Spleen (tissue), 11 donors: ENCODE results near the gene SENP1. TPM values are rescaled to one million over a fixed set of nuclear protein-coding genes. Genes with fewer than 3 reads are reported as not detected.
A peak's percentile ranks its signal among the peaks of the same experiment; 100 is the strongest.

Source experiments
- DNase-seq: peaks from one replicate; pipeline ENCODE4 v3.0.0-alpha.2; 2020
- H3K27ac ChIP-seq, 8 donors: fragments of 200-600 bp; sonication (generic) in 7 of 8; 1 replicate in 4 of 8; 2 replicates in 4 of 8; pipeline versions ENCODE4 v1.5.0 to v1.8.0; 2016 to 2021; ENCODE audit warnings: inconsistent platforms in 4 of 8, mild to moderate bottlenecking in 4 of 8, moderate library complexity in 1 of 8
- H3K27me3 ChIP-seq, 7 donors: fragments of 200-600 bp; sonication (generic) in 6 of 7; replicated peaks in 1 of 7; 1 replicate in 4 of 7; 2 replicates in 3 of 7; pipeline versions ENCODE4 v1.5.0 to v1.8.0; 2016 to 2021; ENCODE audit warnings: inconsistent platforms in 3 of 7, mild to moderate bottlenecking in 1 of 7
- H3K36me3 ChIP-seq, 6 donors: fragments of 200-600 bp; sonication (generic) in 5 of 6; 1 replicate in 4 of 6; 2 replicates in 2 of 6; pipeline versions ENCODE4 v1.5.0 to v1.8.0; 2016 to 2021; ENCODE audit warnings: inconsistent platforms in 2 of 6
- H3K4me1 ChIP-seq, 6 donors: fragments of 200-600 bp; sonication (generic) in 5 of 6; 1 replicate in 3 of 6; 2 replicates in 3 of 6; pipeline versions ENCODE4 v1.5.0 to v1.8.0; 2016 to 2021; ENCODE audit warnings: inconsistent platforms in 3 of 6
- H3K4me3 ChIP-seq, 8 donors: fragments of 200-600 bp; sonication (generic) in 7 of 8; 1 replicate in 4 of 8; 2 replicates in 4 of 8; pipeline versions ENCODE4 v1.5.0 to v1.8.0; 2016 to 2021; ENCODE audit warnings: inconsistent platforms in 4 of 8, mild to moderate bottlenecking in 4 of 8, moderate library complexity in 2 of 8
- H3K9me3 ChIP-seq, 8 donors: fragments of 200-600 bp; sonication (generic) in 7 of 8; 1 replicate in 4 of 8; 2 replicates in 4 of 8; pipeline versions ENCODE4 v1.5.0 to v1.8.0; 2016 to 2021; ENCODE audit warnings: inconsistent platforms in 4 of 8
- POLR2A ChIP-seq, 3 donors: fragments of 450-650 bp; IDR thresholded peaks; one replicate each; pipeline ENCODE4 v1.5.1; 2017; ENCODE audit warnings: antibody characterized with exemption in 3 of 3, mild to moderate bottlenecking in 1 of 3
- POLR2AphosphoS5 ChIP-seq, 3 donors: sonication (generic); formaldehyde crosslinking; IDR thresholded peaks; one replicate each; pipeline ENCODE4 v1.5.1; 2017; ENCODE audit warnings: antibody characterized with exemption in 3 of 3
- WGBS, 5 donors: extraction: QIAGEN DNeasy Blood & Tissue Kit in 3 of 5; methylation state at CpG; one replicate each; pipeline versions ENCODE4 v1.1.5 to v1.1.7; 2013 to 2018; 5-methylcytosine and 5-hydroxymethylcytosine counted together
- intact Hi-C: fragments of 100-400 bp; cut with DNase I; formaldehyde crosslinking; loops from one replicate; pipeline ENCODE4 v1.15.0; 2023; ENCODE audit warnings: low total_unique reads
- microRNA-seq, 3 donors: library from miRNA; unstranded; fragments of <30 nt; microRNA quantifications; one replicate each; pipeline versions ENCODE4 to v1.1.0, GENCODE V29; 2019 to 2020
- polyA plus RNA-seq, 3 donors: library from polyadenylated mRNA; stranded (reverse); fragments of 200-250 nt; gene quantifications; one replicate each; pipeline ENCODE4 v1.2.1, GENCODE V29; 2013
- small RNA-seq, 4 donors: library from RNA; depleted of rRNA; stranded (forward); fragments of <200 nt; gene quantifications; one replicate each; pipeline ENCODE3, GENCODE V24; 2016
- total RNA-seq, 7 donors: library from RNA; depleted of rRNA in 3 of 7; stranded (reverse); fragments of >200 nt in 3 of 7; fragmentation: NEBNext Ultra II Directional in 4 of 7; extraction: Animal tissue kit (Norgen Biotek cat#: 25700) in 4 of 7; gene quantifications; one replicate each; pipeline versions ENCODE4 v1.1.0 to v1.2.1, GENCODE V29; 2016 to 2021
- TF ChIP-seq, protein P1 (sequence below), 11 experiments: fragments of 200-600 bp in 7 of 11; fragments of 450-650 bp in 4 of 11; sonication (generic) in 4 of 11; IDR thresholded peaks in 8 of 11; conservative IDR thresholded peaks in 3 of 11; 1 replicate in 7 of 11; 2 replicates in 4 of 11; pipeline versions ENCODE4 v1.4.0 to v1.8.0; 2016 to 2021; ENCODE audit warnings: antibody characterized with exemption in 11 of 11, inconsistent platforms in 4 of 11, mild to moderate bottlenecking in 1 of 11
- donor health status: healthy with polysubstance abuse.
- donor health status: DM: no; HTN: no; CAD: no; lungs with moderate emphysema.
- donor health status: DM: no; HTN: no; CAD: no.
- donor health status: Bipolar disorder and iron deficiency.
- donor health status: healthy.
- donor health status: DM: no; HTN: no; CAD: no.
- donor health status: DM: yes; HTN: yes; CAD: no.

Gene SENP1
- total and polyA plus RNA-seq, 10 donors = 3.7 to 37.4 (median 25.6) TPM

DNA sequence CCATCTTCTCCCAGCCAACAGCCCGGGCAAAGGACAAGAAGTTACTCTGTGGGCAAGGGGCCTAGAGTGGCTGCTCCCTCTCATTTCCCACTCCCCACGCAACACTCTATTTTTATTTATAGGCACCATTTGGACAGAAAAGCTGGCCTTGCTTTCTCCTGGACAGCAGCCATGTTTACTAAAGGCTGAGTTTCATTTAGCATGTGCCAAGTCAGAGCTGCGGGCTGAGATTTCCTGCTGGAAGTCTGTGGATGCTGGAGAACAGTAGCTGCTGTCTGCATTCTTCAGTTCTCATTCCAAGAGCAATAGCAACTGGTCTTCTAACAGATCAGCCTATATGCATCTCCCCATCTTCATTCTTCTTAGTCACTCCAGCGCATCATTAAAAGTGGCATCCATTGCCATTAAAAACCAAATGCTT is 109.9 kb downstream of the SENP1 start:
- Histone ChIP-seq H3K4me1 (peaks cover 0 to 14% (median 7%) of the 10 kb centered on the region in 6 donors), H3K36me3 (no peaks in the 10 kb centered on the region), H3K4me3 (no peak overlapping the region), H3K9me3 (no peaks in the 10 kb centered on the region), H3K27me3 (peaks cover 0 to 71% (median 11%) of the 10 kb centered on the region in 7 donors), H3K27ac (no peak overlapping the region)
- intact Hi-C loops = no loop called here
- WGBS, 5 donors = 66 to 77% (median 67%) methylated on average over 4 of the region's 4 CpGs
- peak; percentile 28 for DNase-seq
- TF ChIP-seq POLR2AphosphoS5 (IDR thresholded peaks at IDR 0.05) (no peak), POLR2A (IDR thresholded peaks at IDR 0.05) (no peak)
- TF ChIP-seq, protein P1, sequence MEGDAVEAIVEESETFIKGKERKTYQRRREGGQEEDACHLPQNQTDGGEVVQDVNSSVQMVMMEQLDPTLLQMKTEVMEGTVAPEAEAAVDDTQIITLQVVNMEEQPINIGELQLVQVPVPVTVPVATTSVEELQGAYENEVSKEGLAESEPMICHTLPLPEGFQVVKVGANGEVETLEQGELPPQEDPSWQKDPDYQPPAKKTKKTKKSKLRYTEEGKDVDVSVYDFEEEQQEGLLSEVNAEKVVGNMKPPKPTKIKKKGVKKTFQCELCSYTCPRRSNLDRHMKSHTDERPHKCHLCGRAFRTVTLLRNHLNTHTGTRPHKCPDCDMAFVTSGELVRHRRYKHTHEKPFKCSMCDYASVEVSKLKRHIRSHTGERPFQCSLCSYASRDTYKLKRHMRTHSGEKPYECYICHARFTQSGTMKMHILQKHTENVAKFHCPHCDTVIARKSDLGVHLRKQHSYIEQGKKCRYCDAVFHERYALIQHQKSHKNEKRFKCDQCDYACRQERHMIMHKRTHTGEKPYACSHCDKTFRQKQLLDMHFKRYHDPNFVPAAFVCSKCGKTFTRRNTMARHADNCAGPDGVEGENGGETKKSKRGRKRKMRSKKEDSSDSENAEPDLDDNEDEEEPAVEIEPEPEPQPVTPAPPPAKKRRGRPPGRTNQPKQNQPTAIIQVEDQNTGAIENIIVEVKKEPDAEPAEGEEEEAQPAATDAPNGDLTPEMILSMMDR (IDR thresholded peaks at IDR 0.05 in 8 of 11, conservative IDR thresholded peaks at IDR 0.05 in 3 of 11) = no peak

DNA sequence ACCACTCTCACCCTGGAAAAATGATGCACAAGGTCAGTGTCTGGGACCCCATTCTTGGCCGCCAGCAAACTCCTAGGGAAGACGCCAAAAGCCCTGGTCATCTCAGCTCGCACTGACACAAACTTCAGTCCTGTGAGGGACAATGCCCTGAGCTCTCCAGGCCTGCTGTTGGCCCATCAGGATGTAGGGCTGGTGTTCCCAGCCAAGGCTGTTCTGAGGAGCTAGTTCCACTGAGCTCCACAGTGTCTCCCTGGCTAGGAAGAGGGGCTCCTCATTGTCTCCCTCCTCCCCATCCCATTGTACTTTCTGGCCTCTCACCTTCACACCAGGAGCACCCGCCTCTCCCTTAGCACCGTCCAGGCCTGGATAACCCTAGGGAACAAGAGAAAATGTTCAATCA is 112.4 kb downstream of the SENP1 start:
- DNase-seq = peak; percentile 41
- H3K4me3 ChIP-seq = no peak overlapping the region
- H3K27me3 ChIP-seq = peaks cover 0 to 46% (median 4%) of the 10 kb centered on the region in 7 donors
- intact Hi-C loops = no loop called here
- no peaks in the 10 kb centered on the region for H3K9me3 ChIP-seq
- TF ChIP-seq, protein P1 (IDR thresholded peaks at IDR 0.05 in 8 of 11, conservative IDR thresholded peaks at IDR 0.05 in 3 of 11) = no peak
- TF ChIP-seq POLR2A (IDR thresholded peaks at IDR 0.05) = no peak
- TF ChIP-seq POLR2AphosphoS5 (IDR thresholded peaks at IDR 0.05) = no peak
- H3K36me3 ChIP-seq = no peaks in the 10 kb centered on the region
- 86 to 95% (median 91%) methylated on average over 5 of the region's 5 CpGs for WGBS, 5 donors
- peaks cover 6 to 31% (median 20%) of the 10 kb centered on the region in 6 donors for H3K4me1 ChIP-seq
- no peak overlapping the region for H3K27ac ChIP-seq

Small RNAs within 50 kb of the gene (microRNA-seq; reads per million reads assigned to microRNA genes)
- 0 to 0.28 (median 0) reads per million in 3 donors for gene MIR6505

Small RNAs within 50 kb of the gene (small RNA-seq; reads per million reads assigned to genes)
- gene MIR6505 = 0 to 0.06 (median 0) reads per million in 4 donors
- gene RNU6-1203P = 0 reads per million in 4 donors

Other genes starting within 250 kb of the SENP1 start
- gene VDR, start 201.1 kb downstream of the SENP1 start, total RNA-seq = 10 to 100 TPM in 1 of 7 donors, 1 to 10 TPM in 6; 5.5 to 10.5 (median 6.4) TPM
- gene VDR, start 201.1 kb downstream of the SENP1 start, polyA plus RNA-seq = under 1 TPM; 0.70 to 0.89 (median 0.83) TPM
- 100 to 1,000 TPM in 4 of 7 donors, 10 to 100 TPM in 3; 37.6 to 124 (median 109) TPM for gene TMEM106C, start 142.5 kb downstream of the SENP1 start, total RNA-seq
- gene TMEM106C, start 142.5 kb downstream of the SENP1 start, polyA plus RNA-seq = 10 to 100 TPM; 30.1 to 49.1 (median 40.2) TPM
- gene COL2A1, start 101.6 kb downstream of the SENP1 start, total RNA-seq = under 1 TPM in 3 of 7 donors, not detected in 4; 0.37 to 0.49 (median 0.47) TPM
- gene COL2A1, start 101.6 kb downstream of the SENP1 start, polyA plus RNA-seq = not detected
- gene PFKM, start 13.3 kb upstream of the SENP1 start, total RNA-seq = 10 to 100 TPM; 27.7 to 52.5 (median 36.9) TPM
- gene PFKM, start 13.3 kb upstream of the SENP1 start, polyA plus RNA-seq = 10 to 100 TPM; 13.6 to 22.1 (median 18.0) TPM
- gene ASB8, start 51.4 kb upstream of the SENP1 start, total RNA-seq = 10 to 100 TPM; 34.7 to 48.8 (median 40.2) TPM
- 10 to 100 TPM; 15.7 to 19.4 (median 17.1) TPM for gene ASB8, start 51.4 kb upstream of the SENP1 start, polyA plus RNA-seq
- gene CCDC184, start 77.6 kb upstream of the SENP1 start, total RNA-seq = 1 to 10 TPM in 4 of 7 donors, under 1 TPM in 3; 0.73 to 1.7 (median 1.1) TPM
- under 1 TPM; 0.45 to 0.59 (median 0.52) TPM for gene CCDC184, start 77.6 kb upstream of the SENP1 start, polyA plus RNA-seq
- not detected for gene OR10AD1, start 97.2 kb upstream of the SENP1 start, total RNA-seq
- gene OR10AD1, start 97.2 kb upstream of the SENP1 start, polyA plus RNA-seq = not detected
- gene ZNF641, start 244.8 kb upstream of the SENP1 start, total RNA-seq = 10 to 100 TPM; 21.9 to 67.7 (median 37.0) TPM
- gene ZNF641, start 244.8 kb upstream of the SENP1 start, polyA plus RNA-seq = 1 to 10 TPM; 3.3 to 6.1 (median 3.9) TPM